Chondrocyte (in vitro differentiated cells): ENCODE measurements around the gene HSPA12A. TPM values are rescaled to one million over a fixed set of nuclear protein-coding genes. Genes with fewer than 3 reads are reported as not detected.

ENCODE experiments used
- DNase-seq: peaks from one replicate; pipeline ENCODE4 v3.0.0; 2021; ENCODE audit warnings: mixed read lengths, low spot score
- H3K27ac Mint-ChIP-seq: one replicate; pipeline ENCODE4 v1.8.0; 2021; ENCODE audit warnings: mild to moderate bottlenecking, moderate library complexity, mixed read lengths; ENCODE audit not compliant: unreplicated experiment
- H3K27me3 Mint-ChIP-seq: 2 replicates; pipeline ENCODE4 v1.8.0; 2021; ENCODE audit warnings: low read depth, mixed read lengths
- H3K36me3 Mint-ChIP-seq: 2 replicates; pipeline ENCODE4 v1.8.0; 2021; ENCODE audit warnings: low read depth, mixed read lengths
- H3K4me1 Mint-ChIP-seq: 2 replicates; pipeline ENCODE4 v1.8.0; 2021; ENCODE audit warnings: low read depth, mild to moderate bottlenecking, mixed read lengths
- H3K4me3 Mint-ChIP-seq: one replicate; pipeline ENCODE4 v1.8.0; 2021; ENCODE audit warnings: mild to moderate bottlenecking, moderate library complexity, mixed read lengths; ENCODE audit not compliant: unreplicated experiment
- H3K9me3 Mint-ChIP-seq: 2 replicates; pipeline ENCODE4 v1.8.0; 2021; ENCODE audit warnings: low read depth, mixed read lengths
- CTCF ChIP-seq: fragments of 200-600 bp; sonication (generic); IDR thresholded peaks from 2 replicates; pipeline ENCODE4 v1.5.0; 2021; ENCODE audit warnings: antibody characterized with exemption, mild to moderate bottlenecking, moderate library complexity
- total RNA-seq: library from RNA; stranded (reverse); gene quantifications from 3 replicates; pipeline ENCODE4 v1.2.1, GENCODE V29; 2021

HSPA12A gene
- total RNA-seq, 1 donor from 2014 or later: 6.9 TPM

DNA sequence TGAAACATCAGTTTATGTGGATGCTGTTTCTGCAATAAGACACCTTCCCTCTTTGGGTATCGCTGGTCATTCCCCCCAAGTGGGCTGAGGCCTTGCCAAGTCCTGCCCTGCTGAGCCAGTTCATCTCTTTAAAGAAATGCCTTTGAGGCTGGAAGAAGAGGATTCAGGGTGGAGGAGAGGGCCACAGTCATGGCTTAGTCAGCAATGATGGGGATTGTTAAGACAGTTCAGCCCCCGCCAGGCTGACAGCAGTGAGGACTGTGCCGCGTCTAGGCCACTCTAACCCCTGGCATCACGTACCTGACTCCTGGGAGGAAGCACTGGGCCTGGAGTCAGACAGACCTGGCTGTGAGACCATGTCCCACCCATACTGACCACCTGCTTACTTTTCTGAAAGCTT is 73.3 kb downstream of the HSPA12A start:
- H3K4me1 Mint-ChIP-seq: peaks cover 10% of the 10 kb centered on the region
- TF ChIP-seq CTCF: no peak
- H3K27me3 Mint-ChIP-seq: peaks cover 2% of the 10 kb centered on the region
- H3K36me3 Mint-ChIP-seq: peaks cover 3% of the 10 kb centered on the region
- peaks cover 6% of the 10 kb centered on the region for H3K9me3 Mint-ChIP-seq
- no peak for DNase-seq
- no peak overlapping the region for H3K27ac Mint-ChIP-seq
- H3K4me3 Mint-ChIP-seq: no peak overlapping the region

DNA sequence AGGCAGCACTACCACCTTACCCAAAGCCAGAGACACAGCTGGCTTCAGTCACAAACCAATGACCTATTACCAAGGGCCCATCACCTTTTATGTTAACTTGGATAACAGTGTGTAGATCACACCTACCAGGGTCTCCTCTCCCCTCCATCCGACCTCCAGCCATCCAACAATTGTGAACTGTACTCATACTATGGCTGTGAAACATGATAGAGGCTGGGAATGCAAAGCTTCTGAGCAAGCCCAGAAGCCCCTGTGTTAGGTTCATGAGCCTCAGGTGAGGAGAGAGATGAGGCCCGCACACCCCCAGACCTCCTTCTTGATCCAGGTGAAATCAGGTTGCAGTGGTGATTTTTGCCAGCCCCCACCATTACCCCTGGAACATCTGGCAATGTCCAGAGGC is 73.9 kb downstream of the HSPA12A start:
- no peak for DNase-seq
- Mint-ChIP-seq H3K27ac (no peak overlapping the region), H3K4me1 (peaks cover 10% of the 10 kb centered on the region), H3K27me3 (peaks cover 5% of the 10 kb centered on the region), H3K36me3 (peaks cover 3% of the 10 kb centered on the region), H3K9me3 (peaks cover 6% of the 10 kb centered on the region), H3K4me3 (no peak overlapping the region)
- no peak for TF ChIP-seq CTCF

DNA sequence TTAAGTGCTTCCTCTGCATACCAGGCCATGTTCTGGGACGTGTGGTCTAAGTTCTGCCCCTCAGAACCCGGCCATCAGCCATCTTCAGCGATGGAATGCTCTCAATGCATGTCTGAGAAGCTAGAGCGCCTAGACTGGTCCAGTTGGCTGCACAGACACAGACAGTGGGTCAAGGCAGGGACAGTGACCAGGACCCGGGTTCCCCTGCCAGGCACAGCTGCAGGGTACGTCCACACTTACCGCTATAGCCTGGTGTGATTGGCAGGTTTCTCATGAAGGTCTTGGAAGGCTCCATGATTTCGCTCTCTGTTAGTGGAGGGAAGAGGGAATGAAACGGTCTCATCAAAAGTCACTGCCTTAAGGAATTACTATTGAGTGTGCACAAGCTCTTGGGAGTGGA is 74.3 kb downstream of the HSPA12A start:
- no peak for TF ChIP-seq CTCF
- H3K27ac Mint-ChIP-seq: no peak overlapping the region
- peaks cover 10% of the 10 kb centered on the region for H3K4me1 Mint-ChIP-seq
- DNase-seq: no peak
- H3K9me3 Mint-ChIP-seq: peaks cover 6% of the 10 kb centered on the region
- H3K36me3 Mint-ChIP-seq: peaks cover 3% of the 10 kb centered on the region
- no peak overlapping the region for H3K4me3 Mint-ChIP-seq
- H3K27me3 Mint-ChIP-seq: peaks cover 5% of the 10 kb centered on the region

- Mint-ChIP-seq H3K4me3 (no peak overlapping the region), H3K9me3 (peaks cover 6% of the 10 kb centered on the region), H3K27ac (no peak overlapping the region), H3K36me3 (peaks cover 3% of the 10 kb centered on the region), H3K27me3 (peaks cover 5% of the 10 kb centered on the region), H3K4me1 (peaks cover 10% of the 10 kb centered on the region)
- TF ChIP-seq CTCF: no peak
- no peak for DNase-seq
Measured at GRCh38 chr10:116667484-116667883, 74.9 kb downstream of the HSPA12A start.

DNA sequence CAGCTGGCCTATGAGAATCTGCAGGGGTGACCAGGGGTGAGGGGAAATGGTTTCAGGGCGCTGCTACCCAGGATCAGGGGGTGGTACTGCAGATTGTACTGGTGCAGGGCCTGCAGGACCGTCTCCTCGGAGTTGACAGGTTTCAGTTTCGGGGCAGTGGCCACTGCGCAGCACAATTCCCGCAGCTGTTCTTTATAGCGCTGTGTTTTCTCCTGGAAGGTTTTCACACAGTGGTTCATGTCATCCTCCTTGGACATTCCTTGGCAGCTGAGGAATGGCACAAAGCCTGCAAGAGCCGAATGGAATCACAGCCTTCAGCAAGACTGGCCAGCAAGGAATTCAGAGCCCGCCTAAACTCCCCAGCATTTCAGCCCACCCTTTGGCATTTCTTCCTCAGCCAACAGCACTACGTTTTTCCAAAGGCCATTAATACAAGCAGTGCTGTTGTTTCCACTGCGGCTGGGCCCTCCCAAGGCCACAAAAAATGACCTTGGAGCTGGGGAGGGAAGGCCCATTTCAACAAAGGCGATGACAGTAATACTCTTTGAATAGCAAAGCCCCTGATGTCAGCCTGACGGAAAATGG is 76.7 kb downstream of the HSPA12A start:
- Mint-ChIP-seq H3K36me3 (no peaks in the 10 kb centered on the region), H3K9me3 (peaks cover 6% of the 10 kb centered on the region), H3K4me1 (peaks cover 10% of the 10 kb centered on the region), H3K27me3 (peaks cover 7% of the 10 kb centered on the region), H3K27ac (peak overlapping the region; percentile 32), H3K4me3 (peak overlapping the region; percentile 54)
- DNase-seq: no peak
- TF ChIP-seq CTCF: no peak
